Left colon (tissue), 2 donors: ENCODE measurements around the gene HPS4. TPM values are rescaled to one million over a fixed set of nuclear protein-coding genes. Genes with fewer than 3 reads are reported as not detected.

Source experiments
- ATAC-seq: fragments of 200-7000 bp; cut with Tn5 transposase; one replicate; pipeline ENCODE4 v1.9.1; 2020; ENCODE audit warnings: mild to moderate bottlenecking, moderate library complexity
- DNase-seq, 2 donors: peaks; one replicate each; pipeline ENCODE4 v3.0.0-alpha.2; 2020
- intact Hi-C, 2 donors: fragments of 100-400 bp; cut with DNase I in 1 of 2; cut with micrococcal nuclease in 1 of 2; formaldehyde crosslinking; loops; one replicate each; pipeline versions ENCODE4 v1.11.2 to v1.14.0; 2022; cut with DNase I, micrococcal nuclease
- total RNA-seq, 2 donors: library from RNA; stranded (reverse); fragmentation: NEBNext Ultra II Directional; extraction: Animal tissue kit (Norgen Biotek cat#: 25700); gene quantifications; one replicate each; pipeline ENCODE4 v1.2.1, GENCODE V29; 2021
- donor health status: DM: no; HTN: no; CAD: no.
- donor health status: DM: yes; HTN: yes; CAD: no.

Gene HPS4
- total RNA-seq, 2 donors from 2014 or later, result 21.9 to 26.9 TPM

DNA sequence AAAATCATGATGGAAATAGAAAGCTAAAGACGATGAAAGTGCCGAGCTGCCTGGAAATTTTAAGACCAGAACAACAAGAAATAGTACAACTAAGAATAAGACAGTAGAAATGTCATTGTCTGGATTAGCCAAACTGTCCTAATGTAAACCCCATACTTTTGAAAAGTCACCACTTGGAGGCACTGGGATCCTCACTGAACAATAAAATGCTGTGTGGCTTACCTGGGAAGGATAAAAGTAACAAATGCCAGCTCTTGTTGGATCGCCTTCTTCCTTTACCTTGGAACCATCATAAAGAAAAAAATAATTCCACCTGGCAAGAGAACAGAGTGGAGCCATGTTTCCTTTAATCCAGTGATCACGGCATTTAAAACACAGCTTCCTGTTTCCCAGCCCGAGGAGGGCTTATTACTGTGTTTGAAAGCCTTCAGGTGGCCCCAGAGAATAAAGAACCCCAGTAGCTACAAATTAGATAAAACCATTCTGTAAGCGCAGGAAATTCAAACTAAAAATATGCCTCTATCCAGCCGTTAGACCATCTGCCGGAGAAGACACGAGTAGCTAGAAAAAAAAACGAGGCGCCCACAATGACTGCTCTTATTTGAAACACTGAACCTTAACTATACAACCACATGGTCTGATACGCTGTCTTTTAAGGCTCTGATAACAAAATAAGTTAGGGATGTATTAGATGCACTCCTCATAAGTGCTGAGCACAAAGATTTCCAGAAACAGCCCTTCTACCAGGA lies 4.4 kb downstream of the HPS4 start:
- DNase-seq (no peak), ATAC-seq (peak; percentile 17)
- intact Hi-C loops, result no loop called here

DNA sequence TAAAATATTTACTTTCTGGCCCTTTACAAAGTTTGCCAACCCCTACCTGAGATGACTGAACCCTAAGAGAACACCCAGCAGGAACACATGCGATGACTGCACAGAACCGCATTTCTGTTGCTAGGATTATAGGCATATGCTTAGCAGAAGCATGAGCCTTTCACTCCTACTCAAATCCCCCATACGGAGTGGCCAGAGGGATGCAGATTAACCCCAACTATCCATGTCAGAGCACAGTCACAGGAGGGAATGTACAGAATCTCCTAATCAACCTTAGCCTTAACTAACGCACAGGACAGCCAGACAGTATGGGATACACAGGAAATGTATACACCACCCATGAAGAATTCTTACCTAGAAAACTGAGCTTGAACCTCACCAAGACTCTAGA lies 6.2 kb downstream of the HPS4 start:
- DNase-seq, result no peak
- ATAC-seq, result no peak
- intact Hi-C loops, result no loop called here

DNA sequence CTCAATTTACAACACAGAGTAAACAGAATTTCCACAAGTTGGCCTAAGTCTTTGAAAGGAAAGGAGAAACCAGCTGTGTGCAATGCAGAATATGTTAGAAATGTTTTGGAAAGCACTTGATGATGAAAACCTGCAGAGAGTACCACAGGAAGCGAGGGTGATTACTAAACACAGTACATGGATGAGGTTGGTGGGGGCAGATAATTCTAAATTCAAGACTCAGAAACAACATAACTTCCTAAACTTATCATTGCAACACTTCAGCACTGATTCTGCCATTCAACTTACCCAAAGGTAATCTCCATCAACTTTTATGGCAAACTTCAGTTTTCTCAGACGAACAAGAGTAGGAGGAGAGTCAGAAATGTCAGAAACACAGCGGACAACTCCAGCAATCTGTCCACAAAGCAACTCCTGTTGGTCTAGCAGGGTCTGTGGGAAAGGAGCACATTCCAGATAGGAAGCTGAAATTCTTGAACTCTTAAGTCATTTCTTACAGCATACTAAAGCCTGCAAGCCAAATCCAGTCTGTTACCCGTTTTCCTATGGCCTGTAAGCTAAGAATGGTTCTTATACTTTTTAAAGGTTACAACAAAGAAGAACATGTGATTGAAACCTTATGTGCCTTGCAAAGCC lies 6.8 kb downstream of the HPS4 start:
- DNase-seq (no peak), ATAC-seq (no peak)
- intact Hi-C loops, result no loop called here

DNA sequence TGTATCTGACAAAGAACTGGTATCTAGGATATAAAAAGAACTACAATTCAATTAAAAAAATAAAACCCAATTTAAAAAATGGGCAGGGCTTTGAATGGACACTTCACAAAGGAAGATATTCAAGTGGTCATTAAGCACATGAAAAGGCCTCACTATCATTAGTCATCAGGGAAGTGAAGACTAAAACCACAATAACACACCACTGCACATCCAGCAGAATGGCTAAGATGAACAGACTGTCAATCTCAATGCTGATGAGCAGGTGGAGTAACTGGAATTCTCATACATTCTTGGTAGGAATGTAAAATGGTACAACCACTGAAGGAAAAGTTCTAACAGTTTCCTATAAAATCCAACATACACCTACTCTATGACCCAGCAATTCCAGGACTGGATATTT lies 8.9 kb downstream of the HPS4 start:
- no peak for DNase-seq
- intact Hi-C loops, result no loop called here
- ATAC-seq, result no peak

DNA sequence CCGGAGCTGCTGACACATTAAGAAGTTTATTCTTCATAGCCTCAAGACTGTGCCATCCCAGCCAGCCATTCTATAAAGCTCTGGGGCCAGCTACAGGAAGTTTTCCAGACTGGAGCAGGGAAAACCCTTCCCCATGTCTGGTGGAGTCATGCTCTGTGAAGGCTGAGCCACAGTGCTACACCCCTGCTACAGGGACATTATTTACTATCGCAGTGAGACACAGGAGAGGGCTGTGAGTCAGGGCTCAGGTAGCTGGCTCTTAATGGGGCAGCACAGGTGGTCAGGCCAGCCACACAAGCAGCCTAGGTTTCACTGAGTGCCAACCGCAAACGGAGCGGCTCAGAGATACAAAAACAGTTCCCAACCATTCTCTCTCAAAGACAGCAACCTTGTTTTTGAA lies 12.1 kb downstream of the HPS4 start:
- intact Hi-C loops, result no loop called here
- DNase-seq (no peak), ATAC-seq (no peak)

DNA sequence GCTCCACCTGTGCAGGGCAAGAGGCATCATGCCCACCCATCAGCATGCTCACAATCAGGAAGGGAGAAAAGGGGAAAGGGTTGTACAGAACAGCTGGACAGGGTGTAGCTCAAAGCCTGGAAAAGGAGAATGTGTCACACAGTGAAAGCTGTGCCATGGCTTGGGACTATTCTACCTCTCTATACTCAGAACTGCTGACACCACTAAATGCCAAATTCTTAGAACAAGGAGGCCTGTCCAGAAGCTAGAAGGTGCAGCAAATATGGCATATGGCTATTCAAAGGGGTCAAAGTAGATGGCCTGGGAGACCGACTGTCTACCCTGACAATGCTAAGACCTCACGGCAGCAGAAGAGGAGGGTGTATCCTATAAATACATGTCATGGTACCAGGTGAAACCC lies 12.8 kb downstream of the HPS4 start:
- ATAC-seq (no peak), DNase-seq (no peak)
- intact Hi-C loops, result no loop called here

DNA sequence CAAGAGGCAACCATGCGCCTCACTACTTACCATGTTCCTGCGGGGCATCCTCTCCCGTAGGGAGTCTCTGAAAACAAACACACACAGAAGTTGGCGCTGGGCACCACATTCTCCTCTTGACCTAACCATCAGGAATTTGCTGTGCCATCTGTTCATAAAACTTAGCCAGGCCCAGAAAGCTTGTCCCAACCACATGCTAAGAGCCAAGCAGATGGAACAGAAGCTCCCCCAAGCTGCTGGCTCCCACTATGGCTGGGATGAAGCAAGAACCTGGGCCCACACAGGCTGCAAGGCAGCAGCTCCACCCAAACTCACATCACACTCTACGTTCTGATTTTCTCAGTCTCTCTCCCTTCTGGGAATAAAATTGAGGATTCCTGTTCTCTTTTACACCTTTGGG lies 17.4 kb downstream of the HPS4 start:
- DNase-seq (no peak), ATAC-seq (no peak)
- intact Hi-C loops, result no loop called here

DNA sequence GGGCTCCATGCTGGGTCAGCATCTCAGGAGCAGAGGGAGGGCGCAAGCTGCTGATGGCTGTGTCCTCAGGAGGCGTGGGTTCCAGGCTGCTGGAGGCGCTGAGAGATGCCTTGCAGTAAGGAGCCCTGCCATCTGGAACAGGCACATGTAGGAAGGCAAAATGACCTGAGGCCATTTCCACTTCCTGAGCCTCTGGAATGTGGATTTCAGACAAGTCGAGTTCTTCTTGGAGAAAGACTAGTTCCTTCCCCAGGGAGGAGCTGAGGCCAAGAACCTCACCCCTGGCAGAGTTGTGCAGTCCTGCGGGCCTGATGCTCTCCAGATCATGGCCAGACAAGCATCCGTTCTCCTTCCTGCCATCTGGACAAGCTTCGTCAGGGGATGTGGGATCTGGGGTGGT lies 19.3 kb downstream of the HPS4 start:
- ATAC-seq (no peak), DNase-seq (no peak)
- intact Hi-C loops, result no loop called here

DNA sequence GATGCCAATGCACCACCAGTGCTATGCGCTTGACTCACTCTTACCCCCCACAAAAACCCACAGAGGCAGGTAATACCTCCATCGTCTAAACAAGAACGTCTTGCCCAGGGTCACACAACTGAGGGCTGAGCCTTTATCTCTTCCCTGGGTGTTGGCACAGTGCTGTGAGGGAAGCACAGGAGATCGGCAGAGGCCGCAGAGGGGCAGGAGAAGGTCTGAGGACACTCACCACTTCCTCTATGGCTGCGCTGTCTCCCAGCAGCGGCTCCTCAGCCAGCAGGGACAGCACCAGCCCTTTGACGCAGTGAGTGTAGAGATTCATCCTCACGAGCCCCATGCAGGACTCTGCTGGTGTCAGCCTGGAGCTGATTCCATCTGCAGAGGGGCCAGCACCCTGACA lies 19.9 kb downstream of the HPS4 start:
- no peak for ATAC-seq
- intact Hi-C loops, result no loop called here
- no peak for DNase-seq

DNA sequence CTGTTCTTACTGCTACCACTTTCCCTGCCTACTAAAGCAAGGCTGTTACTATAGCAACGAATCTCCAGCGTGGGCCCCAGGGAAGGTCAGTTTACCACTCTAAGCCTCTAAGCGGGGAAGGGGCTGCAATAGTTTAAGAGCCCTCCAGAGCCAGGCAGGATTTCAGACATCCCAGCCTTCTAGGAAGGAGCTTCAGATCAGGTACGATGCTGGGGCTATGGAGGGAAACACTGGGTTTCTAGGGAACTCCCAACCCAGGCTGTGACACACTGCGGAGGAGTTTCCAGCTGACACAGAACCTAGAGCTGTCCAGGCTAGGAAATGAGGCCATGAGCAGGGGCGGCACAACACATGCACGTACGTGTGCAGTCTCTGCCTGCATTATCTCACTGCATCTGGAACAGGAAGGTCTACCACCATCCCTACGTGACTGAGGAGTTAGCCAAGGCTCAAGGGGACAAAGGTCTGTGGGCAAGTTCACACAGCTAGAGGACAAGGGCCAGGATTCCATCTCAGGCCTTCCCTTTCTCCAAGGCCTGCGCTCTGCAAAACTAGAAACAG lies 20.4 kb downstream of the HPS4 start:
- ATAC-seq, result no peak
- DNase-seq, result no peak

DNA sequence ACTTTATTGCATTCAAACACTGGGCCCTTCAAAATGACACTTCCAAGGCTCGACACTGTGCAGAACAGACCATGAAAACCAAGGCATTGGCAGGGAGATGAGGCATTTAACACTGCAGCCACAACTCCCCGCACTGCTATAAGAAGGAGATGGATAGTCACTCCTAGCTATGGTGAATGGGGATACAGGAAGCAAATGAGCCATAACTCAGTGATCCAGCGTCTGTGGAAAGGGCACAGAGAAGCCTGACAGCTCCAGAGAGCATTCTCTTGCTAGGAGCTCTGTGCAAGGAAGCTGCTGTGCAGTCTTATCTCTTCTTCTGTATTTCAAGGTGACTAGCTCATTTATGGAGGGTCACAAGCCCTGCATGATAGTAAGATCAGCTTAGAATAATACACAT lies 20.9 kb downstream of the HPS4 start:
- intact Hi-C loops, result no loop called here
- ATAC-seq (no peak), DNase-seq (no peak)

More for the DNA sequence above, 20.4 kb downstream of the HPS4 start:
- intact Hi-C loops, result no loop called here

DNA sequence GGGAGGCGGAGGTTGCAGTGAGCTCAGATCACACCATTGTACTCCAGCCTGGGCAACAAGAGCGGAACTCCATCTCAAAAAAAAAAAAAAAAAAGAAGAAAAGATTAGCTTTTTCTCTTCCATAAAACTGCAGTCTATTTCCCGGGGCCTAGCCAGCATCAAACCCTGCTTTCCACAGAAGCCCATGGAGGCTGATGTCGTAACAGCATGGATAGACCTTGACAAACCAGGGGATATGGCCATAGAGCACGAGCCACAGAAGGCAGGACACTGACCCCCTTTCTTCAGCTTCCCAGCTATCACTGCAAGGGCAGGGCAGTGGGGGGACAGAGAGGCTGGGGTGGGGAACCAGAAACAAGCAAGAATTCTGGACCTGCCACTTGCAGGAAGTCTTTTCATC lies 21.5 kb downstream of the HPS4 start:
- DNase-seq (peak in 1 of 2 donors; percentile 7), ATAC-seq (no peak)

DNA sequence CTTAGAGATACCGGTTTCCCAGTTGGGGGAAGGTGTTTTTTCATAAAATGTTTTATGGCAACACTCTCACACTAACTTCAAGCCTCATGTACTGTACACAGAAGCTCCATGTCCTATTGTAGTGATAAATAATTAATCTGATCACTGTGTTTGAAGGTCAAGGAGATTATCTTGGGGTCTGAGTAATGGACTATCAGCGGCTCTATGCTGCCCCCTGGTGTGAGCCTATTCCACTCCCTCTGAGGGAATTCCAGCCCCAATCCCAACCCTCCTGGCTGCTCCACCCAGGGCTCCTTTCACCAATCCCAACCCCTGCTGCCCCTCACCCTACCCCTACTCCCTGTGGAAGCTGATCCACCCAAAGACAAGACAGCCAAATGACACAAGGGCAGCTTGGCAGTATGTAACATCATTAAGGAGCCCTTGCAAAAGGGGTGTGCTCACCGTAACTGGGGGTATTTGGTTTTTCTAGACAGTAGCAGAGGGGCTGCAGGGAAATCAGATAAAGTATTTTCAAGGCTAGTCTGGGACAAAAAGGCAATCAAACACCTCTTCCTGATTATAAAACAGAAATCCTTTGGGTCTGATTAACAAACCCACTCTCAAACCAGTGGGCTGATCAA lies 22.3 kb downstream of the HPS4 start:
- intact Hi-C loops, result loop anchor here in 1 of 2 donors (2.0 kb wide), 1 partner anchor 62 kb away; no protein-coding TSS in a partner anchor
- peak; percentile 31 to 83 for DNase-seq
- peak; percentile 83 for ATAC-seq

More for the DNA sequence above, 21.5 kb downstream of the HPS4 start:
- intact Hi-C loops, result no loop called here

DNA sequence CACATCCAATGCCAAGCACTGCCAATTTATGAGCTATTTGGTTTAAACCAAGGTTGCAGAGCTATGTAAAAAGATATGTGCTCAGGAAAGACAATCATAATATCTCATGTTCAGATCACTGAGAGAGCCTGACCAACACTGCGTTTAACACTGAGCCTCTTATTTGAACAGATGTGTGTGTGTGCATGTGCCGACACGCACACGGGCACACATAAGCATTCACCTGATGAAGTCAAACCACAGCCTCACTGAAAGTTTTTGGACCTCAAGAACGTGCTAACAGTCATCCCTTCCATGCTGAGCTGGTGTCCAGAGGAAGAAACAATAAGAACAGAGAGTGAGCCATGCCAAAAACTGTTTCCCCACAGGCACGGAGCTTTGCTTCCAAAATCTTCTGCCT lies 23.4 kb downstream of the HPS4 start:
- intact Hi-C loops, result loop anchor here in 1 of 2 donors (2.0 kb wide), 1 partner anchor 61 kb away; no protein-coding TSS in a partner anchor
- no peak for DNase-seq
- no peak for ATAC-seq

DNA sequence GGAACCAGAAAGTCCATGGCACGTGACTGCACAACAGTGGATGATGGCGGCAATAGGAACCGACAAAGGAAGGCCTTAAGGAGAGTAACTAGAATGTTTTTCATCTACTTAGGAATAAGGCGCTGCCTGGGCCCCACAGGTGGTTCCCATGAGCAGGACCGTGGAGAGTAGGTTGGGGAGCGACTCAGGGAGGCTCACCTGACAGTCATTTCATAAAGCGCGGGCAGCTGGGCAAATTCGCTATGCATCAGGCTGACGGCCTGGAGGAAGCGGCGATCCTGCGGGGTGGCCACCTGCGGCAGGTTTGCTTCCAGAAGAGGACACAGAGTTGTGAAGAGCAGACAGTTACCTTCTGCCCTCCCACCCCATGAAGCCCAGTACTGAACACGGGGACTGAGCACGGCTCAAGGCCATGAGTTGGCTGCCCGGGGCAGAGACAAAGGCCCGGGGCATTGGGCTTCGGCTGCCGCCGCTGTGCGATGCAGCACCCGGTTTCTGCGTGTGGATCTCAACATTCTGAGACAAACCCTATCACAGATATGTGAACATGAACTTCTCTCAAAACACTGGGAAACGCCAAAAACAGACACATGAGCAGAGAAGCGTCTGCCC lies 25.8 kb downstream of the HPS4 start:
- ATAC-seq (no peak), DNase-seq (peak in 1 of 2 donors; percentile 16)
- intact Hi-C loops, result no loop called here

DNA sequence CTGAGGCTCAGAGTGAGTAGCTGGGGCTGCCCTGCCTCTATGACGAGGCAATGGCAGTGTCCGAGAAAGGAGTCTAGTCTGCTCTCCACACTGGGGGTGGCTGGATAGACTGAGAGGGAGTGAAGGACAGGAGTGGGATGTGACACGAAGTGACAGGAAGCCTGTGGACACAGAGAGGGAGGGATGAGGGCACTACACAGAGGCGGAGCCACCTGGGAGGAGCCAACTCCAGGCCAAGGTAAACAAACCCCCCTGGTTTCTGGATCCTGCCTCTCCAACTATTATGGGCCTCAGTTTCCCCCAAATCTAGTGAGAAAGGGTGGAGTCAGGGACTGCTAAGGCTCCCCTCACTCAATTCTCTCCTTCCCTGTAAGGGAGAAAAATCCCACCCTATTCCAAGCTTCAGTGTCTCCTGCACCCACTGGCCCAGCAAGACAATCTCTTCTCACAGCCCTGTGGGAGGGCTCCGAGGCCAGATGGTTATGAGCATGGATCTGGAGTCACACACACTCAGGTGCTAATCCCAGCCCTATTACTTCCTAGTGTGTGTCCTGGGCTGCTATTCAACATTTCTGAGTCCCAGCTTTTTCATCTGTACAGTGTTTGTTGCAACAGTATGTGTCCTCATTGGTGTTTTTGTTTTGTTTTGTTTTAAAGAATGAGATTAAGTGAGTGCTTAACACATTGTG lies 29.6 kb downstream of the HPS4 start:
- intact Hi-C loops, result no loop called here
- DNase-seq, result peak in 1 of 2 donors; percentile 11
- peak; percentile 23 for ATAC-seq

DNA sequence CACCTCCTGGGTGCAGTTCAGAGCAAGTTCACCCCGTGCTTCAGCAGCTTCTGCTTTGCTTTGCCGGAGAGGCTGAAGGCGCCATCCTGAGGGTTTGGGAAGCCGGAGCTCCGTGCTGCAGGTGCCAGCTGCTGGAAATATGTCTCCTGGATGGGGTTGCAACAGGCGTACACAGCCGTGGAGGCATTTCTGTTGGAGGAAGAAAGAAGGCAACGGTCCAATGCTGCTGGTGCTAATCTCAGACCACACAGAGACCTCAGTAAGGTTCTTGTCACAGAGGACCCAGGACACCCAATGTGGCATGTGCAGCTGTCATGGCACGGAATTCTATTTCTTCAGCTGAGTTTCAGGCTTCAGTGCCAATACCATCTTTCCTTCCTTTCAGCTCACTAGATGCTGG lies 30.4 kb downstream of the HPS4 start:
- intact Hi-C loops, result no loop called here
- ATAC-seq, result no peak
- DNase-seq, result peak in 1 of 2 donors; percentile 14

DNA sequence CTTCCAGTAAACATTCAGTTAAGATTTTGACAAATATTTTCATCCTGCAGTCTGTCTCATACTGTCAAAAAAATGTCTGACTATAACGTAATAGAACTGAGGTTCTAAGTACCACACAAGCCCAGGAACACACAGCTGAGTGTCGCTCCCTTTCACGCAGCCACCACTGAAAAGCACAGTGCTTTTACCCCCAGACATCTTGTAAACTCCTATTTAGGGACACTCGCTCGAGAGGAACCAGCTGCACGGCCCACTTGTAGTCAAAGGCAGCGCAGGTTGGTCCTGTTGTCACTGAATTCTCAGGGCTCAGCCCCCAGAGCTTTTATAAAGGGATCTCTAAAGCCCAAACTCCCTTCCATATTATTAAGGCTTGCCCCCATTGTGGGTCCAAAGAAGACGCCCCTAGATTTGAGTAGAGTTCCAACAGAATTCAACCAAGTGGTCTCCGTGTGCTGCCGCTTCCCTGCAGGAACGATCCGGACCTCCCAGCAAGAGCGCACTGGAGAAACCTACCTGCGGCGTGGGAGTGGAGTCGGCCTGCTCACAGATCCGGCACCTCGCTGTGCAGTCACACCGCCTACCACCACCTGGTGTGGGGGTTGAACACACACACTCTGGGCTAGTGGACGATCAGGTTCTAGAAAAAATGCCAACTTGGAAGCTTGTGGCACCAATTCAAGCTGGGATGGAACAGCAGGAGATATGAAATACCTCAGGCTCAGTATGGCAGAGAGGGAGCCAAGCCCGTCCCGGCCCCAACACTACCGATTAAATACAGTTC lies 31.2 kb downstream of the HPS4 start:
- DNase-seq (peak in 1 of 2 donors; percentile 12), ATAC-seq (no peak)
- intact Hi-C loops, result no loop called here
